SW480 (cell line): ENCODE data around the gene LCN9.
"Not testable (repeated sequence)": the region's sequence is repeated elsewhere in the genome, so short reads cannot be mapped to it uniquely, and the experiment has no call there.

Experiments used
- DNase-seq: peaks from one replicate; pipeline ENCODE4 v3.0.0-alpha.2; 2016; ENCODE audit warnings: low spot score

The LCN9 gene

DNA sequence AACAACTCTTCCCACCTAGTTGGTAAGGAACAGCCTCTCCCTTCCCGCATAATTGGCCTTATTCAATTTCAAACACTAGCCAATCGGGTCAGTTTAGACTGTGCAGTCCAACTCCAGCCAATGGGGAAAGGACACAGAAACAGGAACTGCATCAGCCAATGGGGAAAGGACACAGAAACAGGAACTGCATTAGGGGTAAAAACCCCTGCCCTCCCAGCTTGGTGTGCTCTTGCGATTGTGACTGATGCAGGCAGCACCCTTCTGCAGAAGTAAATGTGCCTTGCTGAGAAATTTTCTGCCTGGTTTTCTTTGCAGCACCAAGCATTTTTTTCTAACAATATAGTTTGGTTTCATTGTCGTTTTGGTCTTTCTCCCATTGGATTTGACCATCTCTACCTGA, 15.2 kb upstream of the LCN9 start:
- no peak for DNase-seq

DNA sequence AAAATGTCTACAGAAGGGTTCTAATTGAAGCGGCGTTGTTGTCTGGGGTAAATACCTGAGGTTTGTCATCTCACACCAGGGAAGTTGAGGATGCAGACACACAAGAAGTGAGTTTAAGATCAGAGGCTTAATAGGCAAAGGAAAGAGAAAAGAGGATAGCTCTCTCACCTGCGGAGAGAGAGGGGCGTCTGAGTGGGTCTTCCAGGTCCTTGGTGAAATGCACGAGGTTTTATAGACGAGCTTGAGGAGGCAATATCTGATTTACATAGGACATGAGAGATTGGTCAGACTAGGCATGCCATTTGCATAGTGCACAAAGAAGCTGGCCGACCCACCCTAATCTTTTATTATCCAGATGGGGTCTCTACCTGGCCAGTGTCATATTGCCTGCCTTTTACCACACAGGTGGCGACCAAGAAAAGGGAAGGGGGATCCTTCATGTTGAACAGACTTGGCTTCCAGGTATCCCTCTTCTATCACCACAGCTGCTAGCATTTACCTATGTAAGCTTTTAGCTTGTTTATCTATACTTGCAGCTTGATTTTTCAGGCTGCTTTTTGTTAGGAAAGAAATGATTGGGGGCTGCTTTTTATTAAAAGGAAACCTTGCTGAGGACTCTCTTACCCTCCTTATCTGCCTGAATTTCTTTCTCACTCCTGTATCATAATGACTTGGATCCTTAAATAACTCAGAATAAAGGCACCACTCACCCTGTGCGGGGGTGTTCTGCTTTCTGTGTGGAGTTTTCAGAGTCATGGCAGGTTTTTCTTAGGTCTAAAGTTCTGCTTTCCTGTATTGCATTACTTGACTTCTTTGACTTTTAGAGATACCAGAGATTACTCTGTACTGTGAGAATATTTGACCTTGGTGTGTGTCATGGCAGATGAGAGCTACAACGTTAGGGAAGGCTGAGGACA, 14.4 kb upstream of the LCN9 start:
- no peak for DNase-seq

DNA sequence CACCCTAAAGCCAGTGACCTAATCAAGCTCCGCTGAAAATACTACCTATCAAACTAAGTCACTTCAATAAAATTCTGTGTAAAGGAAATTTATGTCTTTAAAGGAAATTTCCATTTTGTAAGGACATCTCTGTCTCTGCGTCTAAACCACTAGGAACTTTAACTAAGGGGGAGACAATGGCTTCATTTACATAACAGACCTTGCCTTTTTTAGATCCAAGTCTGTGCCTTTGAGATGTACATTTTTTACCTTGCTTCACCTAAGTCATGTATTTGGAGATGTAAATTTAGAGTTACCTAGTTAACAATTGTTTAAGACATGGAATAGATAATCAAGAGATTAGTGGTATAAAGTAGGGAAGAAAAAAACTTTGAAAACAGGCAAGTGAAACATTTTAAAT, 13.6 kb upstream of the LCN9 start:
- no peak for DNase-seq

DNA sequence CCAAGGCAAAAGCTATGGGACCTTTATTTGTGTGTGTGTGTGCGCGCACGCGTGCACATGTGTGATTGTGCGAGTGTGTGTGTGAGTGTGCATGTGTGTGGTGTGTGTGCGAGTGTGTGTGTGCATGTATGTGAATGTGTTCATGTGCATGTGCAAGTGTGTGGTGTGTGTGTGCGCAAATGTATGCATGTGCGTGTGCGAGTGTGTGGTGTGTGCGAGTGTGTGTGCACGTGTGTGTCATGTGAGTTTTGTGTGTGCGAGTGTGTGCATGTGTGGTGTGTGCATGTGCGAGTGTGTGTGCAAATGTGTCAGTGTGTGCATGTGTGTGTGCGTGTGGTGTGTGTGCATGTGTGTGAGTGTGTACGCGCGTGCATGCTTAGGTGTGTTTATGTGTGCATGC, 12.7 kb upstream of the LCN9 start:
- no peak for DNase-seq

DNA sequence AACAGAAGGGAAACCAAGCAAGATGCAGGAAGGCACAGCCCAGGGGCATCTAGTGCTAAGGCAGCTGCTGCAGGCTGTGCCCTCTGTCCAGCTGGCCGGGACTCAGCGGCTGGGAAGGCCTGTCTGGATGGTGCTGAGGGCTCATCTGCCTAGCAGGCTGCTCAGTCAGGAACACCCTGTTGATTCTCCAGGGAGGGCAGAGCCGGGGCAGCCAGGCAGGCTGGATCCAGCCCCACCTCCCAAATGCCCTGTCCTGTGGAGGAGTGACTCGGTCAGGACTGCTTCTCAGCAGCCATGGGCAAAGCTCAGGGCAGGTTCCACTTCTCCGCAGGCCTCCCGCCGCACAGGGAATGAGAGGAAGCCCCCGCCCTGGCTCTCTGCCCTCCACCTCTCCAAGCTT, 7.8 kb upstream of the LCN9 start:
- DNase-seq, result no peak

DNA sequence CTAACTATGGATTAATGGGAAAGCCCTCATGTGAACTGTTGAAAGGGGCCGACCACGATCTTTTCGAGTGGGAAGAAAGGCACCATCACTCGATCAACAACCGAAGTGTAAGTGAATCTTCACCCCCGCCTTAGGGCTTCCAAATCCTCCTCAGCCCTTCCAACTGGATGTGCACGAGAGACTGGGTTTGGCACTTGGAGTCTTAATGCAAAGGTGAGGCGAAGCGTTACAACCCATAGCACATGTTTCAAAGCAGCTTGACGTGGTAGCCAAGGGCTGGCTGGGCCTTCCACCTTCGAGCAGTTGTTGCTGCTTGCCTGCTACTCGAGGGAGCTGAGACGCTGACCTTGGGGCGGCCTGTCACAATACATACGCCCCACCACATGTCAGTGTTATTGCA, 5.7 kb upstream of the LCN9 start:
- no peak for DNase-seq

DNA sequence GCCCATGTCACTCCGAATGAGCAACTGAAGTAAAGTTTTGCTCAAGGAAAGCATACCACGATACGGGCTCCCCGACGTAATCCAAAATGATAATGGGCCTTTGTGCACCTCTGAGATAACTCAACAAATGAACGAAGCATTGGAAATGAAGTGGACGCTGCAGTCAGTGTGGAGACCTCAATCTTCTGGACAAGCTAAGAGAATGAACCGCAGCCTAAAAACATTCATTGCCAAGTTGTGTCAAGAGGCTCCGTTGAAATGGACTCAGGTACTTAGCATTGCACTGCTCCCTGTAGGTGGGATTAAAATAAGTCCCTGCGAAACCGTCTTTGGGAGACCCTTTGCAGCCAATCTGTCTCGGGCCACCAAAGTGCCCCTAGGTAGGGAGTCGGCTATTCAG, 3.9 kb upstream of the LCN9 start:
- no peak for DNase-seq

DNA sequence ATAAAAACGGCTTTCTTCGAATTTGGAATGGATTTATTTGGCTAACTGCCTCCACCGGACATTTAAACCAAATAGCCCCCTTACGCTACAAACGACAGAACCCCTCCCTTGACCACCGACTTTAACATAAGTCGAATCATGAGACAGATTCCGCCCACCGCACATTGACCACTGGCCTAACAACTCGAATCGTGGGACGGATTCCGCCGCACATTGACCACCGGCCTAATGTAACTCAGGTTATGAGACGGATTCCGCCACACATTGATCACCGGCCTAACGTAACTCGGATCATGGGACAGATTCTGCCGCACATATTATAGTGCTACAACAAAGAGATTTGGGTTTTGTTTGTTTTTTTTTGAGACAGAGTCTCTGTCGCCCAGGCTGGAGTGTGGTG, 2.7 kb upstream of the LCN9 start:
- no peak for DNase-seq

DNA sequence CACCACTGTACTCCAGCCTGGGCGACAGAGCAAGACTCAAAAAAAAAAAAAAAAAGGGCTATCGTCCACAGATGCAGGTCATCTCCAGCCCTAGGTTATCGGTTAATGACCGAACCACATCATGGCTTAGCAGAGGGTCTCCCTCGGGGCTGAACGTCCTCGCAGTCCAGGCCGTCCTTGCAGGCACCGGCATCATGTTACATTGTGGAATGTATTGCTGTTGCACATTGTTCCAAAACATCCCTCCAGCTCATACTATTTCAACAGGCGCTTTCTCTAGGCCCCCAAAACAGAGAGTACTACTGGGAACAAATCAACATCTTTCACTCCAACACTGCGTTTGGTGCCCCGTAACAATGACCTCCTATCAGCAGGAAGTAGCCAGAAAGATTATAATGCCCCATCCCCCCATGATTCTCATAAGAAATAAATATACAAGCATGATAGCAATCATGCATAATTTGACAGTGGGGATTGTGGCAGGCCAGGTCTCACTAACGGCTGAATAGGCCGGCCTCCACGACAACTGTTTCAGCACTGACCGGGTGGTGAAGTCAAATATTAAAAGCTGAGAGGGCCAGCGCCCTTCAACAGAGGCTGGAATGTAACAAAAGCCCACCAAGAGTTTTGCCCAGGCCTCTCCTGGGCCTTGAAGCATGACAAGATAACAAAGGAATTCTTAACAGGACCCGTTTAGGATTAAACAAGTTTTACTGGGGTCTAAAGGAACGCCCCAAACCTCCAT, 1.1 kb upstream of the LCN9 start:
- no peak for DNase-seq

DNA sequence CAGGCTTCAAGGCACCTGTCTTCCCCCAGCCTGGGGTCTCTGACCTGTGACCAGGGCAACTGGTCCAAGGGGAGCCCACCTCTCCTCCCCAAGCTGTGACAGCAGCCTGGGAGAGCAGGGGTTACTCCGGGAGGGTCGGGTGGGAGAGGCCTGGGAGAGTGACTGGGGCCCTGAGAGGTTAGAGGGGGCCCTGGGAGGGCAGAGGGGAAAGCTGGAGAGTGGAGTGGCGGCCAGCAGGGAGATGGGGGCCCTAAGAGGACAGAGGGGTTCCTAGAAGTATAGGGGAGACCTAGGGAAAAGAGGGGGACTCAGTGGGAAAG, 302 bp downstream of the LCN9 start:
- no peak for DNase-seq

DNA sequence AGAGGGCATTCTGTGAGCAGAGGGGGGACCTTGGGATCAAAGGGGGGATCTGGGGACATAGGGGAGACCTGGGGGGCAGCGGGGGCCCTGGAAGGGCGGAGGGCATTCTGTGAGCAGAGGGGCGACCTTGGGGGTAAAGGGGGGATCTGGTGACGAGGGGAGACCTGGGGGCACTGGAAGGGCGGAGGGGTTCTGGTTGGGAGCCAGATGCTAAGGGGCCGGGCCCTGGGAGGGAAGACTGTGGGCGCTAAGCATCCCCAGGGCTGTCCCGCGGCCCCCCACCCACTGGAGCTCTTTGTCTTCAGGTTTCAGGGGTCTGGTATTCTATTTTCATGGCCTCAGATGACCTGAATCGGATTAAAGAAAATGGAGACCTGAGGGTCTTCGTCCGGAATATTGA, 748 bp downstream of the LCN9 start:
- DNase-seq, result no peak

DNA sequence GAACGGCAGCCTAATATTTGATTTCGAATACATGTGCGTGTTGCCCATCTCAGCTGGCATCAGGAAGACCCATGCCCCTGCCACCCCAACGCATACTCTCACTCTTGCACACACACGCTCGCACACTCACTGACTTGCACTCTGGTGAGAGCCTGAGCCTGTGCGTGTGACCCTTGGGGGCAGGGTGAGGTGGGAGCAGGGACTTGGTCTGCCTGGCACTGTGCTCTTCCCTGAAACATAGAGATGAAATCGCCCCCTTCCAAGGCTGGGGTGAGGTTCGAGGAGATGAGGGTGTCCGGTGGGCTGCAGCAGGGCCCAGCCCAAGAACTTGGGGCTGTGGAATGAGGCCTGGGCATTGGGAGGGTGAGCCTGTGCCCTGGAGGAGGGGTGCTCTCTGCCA, 1.2 kb downstream of the LCN9 start:
- no peak for DNase-seq

DNA sequence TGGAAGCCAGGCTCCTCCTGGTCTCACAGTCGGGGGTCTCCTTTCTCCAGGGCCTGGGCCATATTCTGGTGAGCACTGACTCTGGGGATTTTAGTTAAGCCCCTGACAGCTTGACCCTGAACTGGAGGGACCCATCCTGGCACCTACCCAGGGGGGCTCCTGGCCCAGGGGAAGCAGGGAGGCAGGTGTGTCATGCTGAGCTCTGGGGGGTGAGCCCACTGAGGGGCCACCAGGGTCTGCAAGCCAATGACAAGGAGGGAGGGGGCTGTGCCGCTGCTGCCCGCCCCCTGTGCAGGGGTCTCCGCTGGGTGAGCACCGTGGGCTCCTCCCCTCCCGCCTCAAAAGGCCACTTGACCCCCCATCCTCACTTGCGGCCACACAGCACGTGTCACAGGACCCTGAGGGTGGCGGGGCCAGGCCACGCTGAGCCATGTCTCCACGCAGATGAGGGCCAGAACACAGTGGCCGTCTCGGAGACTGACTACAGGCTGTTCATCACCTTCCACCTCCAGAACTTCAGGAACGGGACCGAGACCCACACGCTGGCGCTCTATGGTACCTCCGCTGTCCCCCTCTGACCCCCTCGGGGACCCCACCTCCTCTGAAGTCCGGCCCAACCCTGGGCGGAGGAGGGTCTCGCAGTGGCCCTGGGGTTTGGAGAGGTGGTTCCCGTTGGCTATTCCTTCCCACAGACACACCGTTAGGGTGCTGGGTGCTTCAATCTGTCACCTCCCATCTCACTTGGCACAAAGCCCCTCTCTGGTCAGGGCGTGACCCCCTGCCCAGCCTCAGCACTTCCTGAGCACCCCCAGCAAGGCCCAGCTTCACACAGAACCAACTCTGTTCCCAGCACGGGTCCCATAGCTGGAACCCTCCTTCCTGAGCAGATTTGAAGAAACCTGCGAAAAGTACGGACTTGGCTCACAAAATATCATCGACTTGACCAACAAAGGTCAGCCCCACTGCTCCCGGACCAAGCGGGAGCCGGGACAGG, 2.0 kb downstream of the LCN9 start:
- DNase-seq, result no peak

DNA sequence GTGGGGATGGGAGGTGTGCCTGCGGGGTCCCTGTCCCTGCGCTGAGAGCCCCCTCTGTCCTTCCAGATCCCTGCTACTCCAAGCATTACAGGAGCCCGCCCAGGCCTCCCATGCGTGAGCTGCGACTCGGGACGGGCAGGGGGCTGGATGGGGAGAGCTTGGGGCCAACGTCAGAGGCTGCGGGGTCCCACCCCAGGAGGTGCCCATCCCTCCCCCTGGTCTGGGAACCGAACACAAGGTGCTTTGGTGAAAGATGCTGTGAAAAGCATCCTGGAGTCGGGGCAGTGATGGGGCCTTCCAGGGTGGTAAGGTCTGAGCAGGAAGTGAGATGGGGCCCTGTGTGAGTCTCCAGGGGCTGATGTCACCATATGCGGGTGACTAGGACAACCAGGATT, 2.7 kb downstream of the LCN9 start:
- no peak for DNase-seq

DNA sequence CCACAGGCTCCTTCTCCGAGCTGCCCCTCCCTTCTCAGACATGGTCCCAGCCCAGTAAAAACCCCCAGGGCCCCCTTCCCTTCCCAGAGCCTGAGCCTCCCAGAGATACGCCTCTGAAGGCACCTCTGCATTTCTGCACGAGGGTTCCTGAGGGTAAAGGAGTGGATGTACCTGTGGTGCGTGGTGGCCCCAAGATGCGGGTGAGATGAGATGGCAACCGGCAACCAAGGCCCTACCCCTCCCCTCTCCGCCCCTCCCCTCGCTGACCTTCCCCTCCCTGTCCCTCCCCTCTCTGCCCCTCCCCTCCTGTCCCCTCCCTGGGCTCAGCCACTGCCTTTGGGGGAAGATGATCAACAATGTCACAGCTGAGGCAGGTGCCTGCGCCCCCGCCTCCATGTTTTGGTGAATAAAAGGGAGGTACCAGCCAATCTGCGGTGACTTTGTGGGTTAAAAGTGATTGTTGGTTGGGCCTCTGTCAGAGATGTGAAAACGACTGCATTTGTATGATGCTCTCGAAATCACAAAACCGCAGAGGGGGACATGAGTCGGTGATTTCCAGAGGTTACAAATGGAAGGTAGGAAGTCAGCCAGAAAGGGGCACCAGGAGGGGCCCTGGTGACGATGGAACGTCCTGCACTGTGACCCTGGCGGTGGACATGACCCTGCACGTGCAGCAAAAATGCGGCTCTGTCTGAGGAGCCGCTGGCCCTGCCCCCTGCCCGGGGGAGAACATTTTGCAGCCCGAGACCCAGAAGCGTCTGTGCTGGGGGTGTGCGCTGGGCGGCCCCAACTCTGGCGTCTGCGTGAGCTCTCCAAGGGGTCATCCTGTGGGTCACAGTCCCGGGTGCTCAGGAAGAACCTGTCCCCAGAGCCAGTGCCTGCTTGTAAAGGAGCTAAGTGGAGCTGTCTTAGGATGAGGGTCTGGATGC, 3.7 kb downstream of the LCN9 start:
- DNase-seq, result no peak

DNA sequence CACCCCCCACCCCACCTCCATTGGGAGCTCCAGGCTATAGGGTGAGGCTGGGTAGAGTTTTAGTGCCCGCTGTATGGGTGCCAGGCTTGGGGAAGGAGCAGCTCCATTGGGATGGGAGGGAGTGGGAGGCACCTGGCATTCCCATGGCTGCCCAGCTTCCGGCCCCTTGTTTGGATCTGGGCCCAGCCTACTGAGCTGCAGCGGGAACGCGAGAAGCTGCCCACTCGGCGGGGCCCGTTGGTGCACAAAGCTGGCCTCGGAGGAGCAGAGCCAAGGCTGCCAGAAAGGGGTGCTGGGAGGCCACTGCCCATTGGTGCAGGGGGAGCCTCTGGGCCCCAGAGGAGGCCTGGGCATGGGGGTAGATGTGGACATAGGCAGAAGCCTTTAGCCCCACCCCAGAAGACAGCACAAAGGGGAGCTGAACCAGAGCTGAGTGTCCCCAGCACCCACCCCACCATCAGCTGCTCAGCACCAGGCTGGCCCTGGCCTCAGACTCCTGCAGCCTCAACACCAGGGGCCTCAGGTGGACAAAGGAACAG, 4.4 kb downstream of the LCN9 start:
- no peak for DNase-seq

DNA sequence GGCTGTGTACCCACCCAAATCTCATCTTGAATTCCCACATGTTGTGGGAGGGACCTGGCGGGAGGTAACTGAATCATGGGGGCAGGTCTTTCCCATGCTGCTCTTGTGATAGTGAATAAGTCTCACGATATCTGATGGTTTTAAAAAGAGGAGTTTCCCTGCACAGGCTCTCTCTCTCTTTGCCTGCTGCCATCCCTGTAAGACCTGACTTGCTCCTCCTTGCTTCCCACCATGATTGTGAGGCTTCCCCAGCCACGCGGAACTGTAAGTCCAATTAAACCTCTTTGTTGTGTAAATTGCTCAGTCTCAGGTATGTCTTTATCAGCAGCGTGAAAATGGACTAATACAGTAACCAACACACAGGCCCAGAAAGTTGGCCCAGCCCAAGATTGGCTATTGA, 5.9 kb downstream of the LCN9 start:
- DNase-seq, result not testable (repeated sequence)

DNA sequence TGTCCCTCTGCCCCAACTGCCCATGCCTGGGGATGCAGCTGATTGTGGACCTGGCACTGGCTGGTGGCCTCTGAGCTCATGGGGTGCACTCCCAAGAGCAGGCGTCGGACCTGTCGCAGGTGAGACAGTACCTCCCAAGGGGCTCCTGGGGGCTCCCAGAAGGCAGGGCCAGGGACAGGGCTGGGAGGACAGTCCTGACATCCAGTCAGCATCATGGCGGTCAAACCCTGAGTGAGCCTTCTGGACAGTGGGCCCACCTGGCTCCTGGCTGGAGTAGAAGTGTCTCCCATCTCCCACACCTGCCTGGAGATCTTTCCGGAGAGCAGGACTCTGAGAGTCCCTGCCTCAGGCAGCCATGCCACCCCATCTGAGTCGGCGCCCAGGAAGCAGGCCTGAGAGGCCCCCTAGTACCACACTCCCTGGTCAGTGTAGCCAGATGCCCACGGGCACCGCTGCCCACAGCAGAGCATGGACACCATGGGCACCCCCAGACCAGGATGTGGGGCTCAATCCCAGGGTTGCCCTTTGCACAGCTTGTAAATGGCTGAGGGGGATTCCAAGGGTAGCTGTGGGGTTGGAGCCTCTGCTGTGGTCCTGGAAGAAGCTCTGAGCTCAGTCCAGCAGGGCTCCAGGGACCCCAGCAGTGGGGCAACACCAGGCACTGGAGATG, 6.6 kb downstream of the LCN9 start:
- no peak for DNase-seq

DNA sequence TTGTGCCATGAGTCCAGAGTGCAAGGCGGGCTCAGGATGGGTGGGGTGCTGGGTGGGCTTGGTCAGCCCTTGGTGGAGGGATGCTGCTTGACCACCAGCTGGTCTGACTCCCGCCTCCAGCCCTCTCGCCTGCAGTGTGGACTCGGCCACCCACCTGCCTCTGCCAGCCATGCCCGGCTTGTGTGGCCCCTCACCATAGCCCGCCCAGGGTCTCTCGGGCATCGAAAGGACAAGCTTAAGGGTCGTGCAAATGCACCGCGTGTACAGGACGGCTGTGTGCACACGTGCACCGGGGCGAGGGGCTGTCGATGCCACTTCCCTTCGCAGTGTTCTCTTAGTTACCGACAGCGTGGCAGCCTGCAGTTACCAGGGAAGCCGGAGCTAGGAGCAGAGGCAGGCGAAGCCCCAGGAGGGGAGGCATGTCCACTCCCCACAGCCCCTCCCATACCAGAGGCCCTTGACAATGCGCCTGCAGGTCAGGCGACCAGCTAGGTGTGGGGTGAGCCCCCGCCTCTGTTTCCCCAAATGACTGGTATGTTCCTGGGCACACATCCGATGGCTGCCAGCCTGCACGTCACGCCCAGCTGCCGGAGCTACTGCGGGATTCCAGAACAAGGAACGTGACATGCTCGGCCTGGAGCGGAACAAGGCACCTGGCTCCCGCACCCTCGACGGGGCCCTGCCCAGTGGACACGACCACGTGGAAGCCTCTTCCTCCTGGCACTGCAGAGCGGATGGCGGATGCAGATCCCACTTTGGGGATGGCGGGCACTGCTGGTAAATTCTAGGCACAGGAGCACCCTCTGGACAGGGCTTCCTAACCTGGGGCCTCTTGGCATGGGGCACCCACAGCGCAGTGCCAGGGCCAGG, 7.8 kb downstream of the LCN9 start:
- no peak for DNase-seq
